T-helper 22 cell (primary cell): Measurements from ENCODE around the gene UBR1.
"Not testable (repeated sequence)": the region's sequence is repeated elsewhere in the genome, so short reads cannot be mapped to it uniquely, and the experiment has no call there.

Experiments used
- DNase-seq: peaks from one replicate; pipeline ENCODE4 v3.0.0-alpha.2; 2020; ENCODE audit warnings: low read depth

UBR1 gene

DNA sequence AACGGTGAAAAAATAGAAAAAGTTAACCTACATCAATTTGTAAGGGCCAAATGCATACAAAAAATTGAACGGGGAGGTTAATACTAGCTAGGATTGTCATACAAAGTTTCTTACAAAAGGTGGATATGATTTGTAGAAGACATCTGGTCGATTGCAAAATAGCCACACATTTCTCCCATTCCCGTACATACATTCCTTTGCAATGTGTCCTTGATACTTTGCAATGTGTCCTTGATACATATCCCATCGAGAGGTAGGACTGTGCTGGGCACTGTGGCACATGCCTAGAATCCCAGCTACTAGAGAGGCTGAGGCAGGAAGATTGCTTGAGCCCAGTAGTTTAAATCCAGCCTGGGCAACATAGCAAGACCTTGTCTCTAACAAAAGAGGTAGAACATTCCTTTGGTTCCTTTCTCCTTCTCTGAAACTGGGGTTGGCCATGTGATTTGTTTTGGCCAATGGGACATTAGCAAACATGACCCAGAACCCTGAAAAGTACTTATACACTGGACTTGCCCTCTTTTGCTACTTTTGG, 194.7 kb downstream of the UBR1 start:
- no peak for DNase-seq

DNA sequence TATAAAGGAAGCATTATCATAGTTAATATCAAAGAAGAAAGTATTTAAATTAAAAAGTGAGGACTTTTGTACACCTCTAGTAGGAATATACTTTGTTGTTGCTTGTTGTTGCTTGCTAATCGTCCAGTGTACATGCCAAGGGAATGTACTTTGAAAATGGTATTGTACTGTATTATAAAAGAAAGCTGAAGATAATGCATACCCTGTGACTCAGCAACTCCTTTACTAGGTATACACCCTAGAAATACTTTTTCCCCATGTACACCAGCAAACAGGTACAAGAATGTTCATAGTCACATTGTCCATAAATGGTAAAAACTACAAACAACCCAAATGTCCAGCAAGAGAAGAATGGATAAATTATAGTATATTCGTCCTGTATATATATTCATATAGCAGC, 197.3 kb downstream of the UBR1 start:
- no peak for DNase-seq

DNA sequence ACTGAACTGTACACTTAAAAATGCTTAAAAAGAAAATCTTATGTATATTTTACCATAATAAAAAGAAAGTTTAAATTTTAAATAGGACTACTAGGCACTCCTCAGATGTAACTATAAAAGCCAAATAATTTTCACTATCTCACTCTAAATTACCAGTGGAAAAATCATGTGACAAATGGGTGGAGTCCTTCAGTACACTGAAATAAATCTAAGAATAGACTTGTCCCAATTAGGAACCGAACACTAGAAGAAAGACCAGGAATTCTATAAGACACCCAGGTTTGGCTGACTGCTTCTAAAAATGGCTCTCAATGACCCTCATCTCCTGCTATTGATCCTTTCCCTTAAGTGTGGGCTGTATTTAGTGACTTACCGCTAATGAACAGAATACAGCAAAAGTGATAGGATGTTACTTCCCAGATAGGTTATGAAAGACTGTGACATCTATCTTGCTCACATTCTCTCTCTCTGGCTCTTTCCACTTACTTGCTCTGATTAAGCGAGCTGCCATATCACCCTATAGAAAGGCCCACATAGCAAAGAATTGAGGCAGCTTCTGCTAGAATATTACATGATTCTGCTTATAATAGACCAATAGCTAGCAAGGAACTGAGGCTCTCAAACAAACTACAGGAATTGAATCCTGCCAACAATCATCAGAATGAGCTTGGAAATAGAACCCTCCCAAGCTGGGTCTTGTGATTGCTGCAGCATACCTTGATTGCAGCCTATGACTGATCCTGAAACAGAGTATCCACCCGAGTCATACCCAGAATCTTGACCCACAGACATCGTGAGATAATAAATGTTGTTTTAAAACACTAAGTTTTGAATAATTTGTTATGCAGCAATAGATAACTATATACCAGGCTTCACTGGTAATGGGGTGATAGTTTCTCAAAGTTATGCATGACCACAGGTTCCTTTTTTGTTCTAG, 202.2 kb downstream of the UBR1 start:
- DNase-seq, result no peak

DNA sequence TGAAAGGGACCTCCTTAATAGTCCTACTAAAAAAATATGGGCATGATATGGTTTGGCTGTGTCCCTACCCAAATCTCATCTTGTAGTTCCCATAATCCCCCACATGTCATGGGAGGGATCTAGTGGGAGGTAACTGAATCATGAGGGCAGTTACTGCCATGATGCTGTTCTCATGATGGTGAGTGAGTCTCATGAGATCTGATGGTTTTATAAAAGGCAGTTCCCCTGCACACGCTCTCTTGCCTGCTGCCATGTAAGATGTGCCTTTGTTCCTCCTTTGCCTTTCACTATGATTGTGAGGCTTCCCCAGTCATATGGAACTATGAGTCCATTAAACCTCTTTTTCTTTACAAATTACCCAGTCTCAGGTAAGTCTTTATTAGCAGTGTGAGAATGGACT, 211.9 kb downstream of the UBR1 start:
- DNase-seq, result not testable (repeated sequence)
